Hematopoietic multipotent progenitor cell treated with erythropoietin and hydrocortisone succinate and interleukin-3 and kit ligand, for 4 days (in vitro differentiated cells): ENCODE data around the gene BSPH1.
"Not testable (repeated sequence)": the region's sequence is repeated elsewhere in the genome, so short reads cannot be mapped to it uniquely, and the experiment has no call there.

Experiments used
- DNase-seq: peaks from one replicate; pipeline ENCODE4 v3.0.0-alpha.2; 2015

The BSPH1 gene, protein sequence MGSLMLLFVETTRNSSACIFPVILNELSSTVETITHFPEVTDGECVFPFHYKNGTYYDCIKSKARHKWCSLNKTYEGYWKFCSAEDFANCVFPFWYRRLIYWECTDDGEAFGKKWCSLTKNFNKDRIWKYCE

GRCh38 chr19:47992070-47992469, at the start of gene BSPH1:
TSS of gene BSPH1 (minus strand) at chr19:47992170. CDS start at chr19:47992081, 89 bp downstream.
- DNase-seq: no peak

DNA sequence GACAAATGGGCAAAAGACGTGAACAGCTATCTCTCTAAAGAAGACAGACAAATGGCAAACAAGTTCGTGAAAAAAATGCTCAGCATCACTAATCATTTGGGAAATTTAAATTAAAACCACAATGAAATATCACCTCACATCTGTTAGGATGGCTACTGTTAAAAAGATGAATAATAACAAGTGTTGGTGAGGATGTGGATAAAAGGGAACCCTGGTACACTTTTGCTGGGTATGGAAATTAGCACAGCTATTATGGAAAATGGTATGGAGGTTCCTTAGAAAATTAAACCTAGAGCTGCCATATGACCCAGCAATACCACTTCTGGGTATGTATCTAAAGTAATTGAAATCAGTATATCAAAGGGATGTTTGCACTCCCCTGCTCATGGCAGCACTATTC, 44.8 kb upstream of the BSPH1 start:
- DNase-seq: no peak

GRCh38 chr19:48033604-48034003, 41.6 kb upstream of the BSPH1 start:
- no peak for DNase-seq

GRCh38 chr19:48030073-48030472, 38.1 kb upstream of the BSPH1 start:
- DNase-seq: no peak

DNA sequence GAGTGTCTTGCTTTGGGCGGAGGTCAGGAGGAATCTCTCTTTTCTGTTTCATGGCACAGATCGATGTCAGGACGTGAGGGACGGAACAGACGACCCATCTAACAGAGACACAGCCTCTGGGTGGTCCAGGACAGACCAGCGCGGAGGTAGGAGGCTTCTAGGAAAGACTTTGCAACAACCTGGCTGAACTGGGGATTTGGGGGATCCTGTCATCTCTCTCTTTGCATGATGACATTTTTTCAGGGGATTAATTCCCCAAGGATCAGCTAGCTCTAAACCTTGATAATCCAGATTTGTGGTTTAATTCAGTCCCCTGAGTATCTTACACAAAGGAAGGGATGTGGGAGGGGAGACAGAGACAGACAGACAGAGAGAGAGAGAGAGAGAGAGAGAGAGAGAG, 37.5 kb upstream of the BSPH1 start:
- DNase-seq: no peak

GRCh38 chr19:48025480-48025879, 33.5 kb upstream of the BSPH1 start:
- DNase-seq: no peak

DNA sequence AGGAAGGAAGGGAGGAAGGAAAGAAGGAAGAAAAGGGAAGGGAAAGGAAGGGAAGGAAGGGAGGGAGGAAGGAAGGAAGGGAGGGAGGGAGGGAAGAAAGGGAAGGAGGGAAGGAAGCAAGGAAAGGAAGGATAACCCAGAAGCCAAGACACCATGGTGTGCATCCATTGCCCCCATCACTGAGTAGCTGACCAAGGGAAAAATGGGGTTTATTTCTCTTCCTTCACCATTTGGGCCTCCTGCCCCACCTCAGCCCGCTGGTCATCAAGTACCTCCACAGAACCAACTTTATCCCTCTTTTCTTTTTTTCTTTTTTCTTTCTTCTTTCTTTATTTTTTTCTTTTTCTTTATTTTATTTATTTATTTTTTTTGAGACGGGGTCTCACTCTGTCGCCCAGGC, 31.5 kb upstream of the BSPH1 start:
- no peak for DNase-seq

GRCh38 chr19:48023011-48023410, 31.0 kb upstream of the BSPH1 start:
- DNase-seq: no peak

GRCh38 chr19:48020686-48021085, 28.7 kb upstream of the BSPH1 start:
- no peak for DNase-seq

GRCh38 chr19:48010932-48011758, 19.2 kb upstream of the BSPH1 start:
- no peak for DNase-seq

- peak; percentile 30 for DNase-seq
Observed at GRCh38 chr19:48006762-48007161, 14.8 kb upstream of the BSPH1 start.

- DNase-seq: no peak
Observed at GRCh38 chr19:48004236-48004635, 12.3 kb upstream of the BSPH1 start.

DNA sequence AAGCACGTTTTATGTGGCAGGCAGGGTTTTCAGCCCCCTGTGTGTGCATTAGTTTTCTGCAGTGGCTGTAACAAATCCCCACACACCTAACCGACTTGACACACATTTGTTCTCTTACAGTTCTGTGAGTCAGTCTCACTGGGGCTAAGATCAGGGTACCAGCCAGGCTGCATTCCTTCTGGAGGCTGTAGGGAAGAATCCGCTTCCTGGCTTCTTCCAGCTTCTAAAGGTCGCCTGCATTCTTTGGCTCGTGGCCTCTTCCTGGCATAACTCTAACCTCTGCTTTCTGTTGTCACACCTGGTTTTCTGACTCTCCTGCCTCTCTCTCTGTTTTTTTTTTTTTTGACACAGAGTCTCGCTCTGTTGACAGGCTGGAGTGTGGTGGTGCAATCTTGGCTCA, 8.9 kb upstream of the BSPH1 start:
- DNase-seq: no peak

GRCh38 chr19:47998800-47999199, 6.8 kb upstream of the BSPH1 start:
- DNase-seq: no peak

GRCh38 chr19:47996230-47996727, 4.3 kb upstream of the BSPH1 start:
- DNase-seq: no peak

DNA sequence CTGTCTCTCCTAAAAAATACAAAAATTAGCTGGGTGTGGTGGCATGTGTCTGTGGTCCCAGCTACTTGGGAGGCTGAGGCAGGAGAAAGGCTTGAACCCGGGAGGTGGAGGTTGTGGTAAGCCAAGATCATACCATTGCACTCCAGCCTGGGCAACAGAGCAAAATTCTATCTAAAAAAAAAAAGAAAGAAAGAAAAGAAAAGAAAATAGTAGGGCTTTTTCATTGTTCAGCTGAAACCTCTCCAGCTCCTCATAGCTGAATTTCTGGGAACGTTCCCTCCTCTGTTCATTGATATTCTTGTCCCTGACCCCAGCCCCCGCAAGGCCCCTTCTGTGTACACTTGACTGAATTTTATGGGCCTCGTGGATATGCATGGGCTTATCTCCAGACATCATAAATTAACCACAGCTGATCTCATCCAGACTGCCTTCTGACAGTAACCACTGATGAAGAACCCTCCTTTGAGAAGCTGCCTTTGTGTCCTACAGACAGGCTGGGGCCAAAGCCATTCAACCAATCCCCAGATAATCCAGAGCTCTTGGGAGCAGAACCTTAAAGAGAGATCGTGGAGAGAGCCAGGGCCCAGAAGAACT, 2.3 kb upstream of the BSPH1 start, which contains the start of gene ELSPBP1:
Gene ELSPBP1, plus strand, starts transcription at position 424 of the 594 bp plus-strand sequence. CDS start 14,036 bp downstream, outside the sequence.
- no peak for DNase-seq

GRCh38 chr19:47991191-47991808, 670 bp downstream of the BSPH1 start:
- peak; percentile 1 for DNase-seq

- no peak for DNase-seq
Observed at GRCh38 chr19:47973529-47973928, 18.4 kb downstream of the BSPH1 start.

- DNase-seq: not testable (repeated sequence)
Observed at GRCh38 chr19:47955936-47956335, 36.0 kb downstream of the BSPH1 start.

DNA sequence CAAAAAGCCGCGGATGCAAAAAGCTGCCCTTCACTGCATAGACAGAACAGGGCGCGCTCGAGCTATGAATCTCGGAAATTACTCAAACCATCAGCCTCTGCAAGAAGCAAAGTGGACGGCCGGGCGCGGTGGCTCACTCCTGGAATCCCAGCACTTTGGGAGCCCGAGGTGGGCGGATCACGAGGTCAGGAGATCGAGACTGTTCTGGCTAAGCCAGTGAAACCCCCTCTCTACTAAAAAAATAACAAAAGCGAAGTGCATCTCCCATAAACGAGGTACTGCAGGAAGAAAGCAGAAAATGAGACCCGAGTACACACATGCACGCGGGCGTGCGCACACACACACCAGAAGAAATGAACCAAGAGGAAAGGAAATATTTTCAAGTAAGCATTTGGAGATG, 39.8 kb downstream of the BSPH1 start:
- DNase-seq: not testable (repeated sequence)

DNA sequence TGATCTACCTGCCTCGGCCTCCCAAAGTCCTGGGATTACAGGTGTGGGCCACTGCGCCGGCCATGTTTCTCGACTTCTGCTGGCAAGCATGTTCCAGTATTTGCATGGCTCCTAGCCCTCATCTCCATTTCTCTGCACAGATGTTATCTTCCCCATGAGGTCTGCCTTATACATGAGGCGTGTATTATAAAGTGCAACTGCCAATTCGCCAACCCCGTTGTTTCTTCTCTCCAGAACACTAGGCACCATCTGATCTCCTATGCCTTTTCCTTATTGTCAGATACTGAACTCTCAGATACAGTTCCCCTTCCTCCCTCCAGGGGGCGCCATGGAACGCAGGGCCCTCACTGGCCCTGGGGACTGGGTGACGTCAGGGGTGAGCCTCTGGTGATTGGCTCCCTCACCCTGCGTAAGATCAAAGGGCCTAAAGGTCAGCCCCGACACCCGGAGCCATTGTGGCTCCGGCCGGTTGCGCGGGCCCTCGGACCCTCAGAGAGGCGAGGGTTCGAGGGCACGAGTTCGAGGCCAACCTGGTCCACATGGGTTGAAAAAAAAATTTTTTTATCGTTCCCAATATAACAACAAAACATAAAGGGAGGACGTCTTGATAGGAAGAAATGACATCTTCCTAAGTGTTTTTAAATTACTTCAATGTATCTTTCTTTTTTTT, 42.0 kb downstream of the BSPH1 start:
- not testable (repeated sequence) for DNase-seq

DNA sequence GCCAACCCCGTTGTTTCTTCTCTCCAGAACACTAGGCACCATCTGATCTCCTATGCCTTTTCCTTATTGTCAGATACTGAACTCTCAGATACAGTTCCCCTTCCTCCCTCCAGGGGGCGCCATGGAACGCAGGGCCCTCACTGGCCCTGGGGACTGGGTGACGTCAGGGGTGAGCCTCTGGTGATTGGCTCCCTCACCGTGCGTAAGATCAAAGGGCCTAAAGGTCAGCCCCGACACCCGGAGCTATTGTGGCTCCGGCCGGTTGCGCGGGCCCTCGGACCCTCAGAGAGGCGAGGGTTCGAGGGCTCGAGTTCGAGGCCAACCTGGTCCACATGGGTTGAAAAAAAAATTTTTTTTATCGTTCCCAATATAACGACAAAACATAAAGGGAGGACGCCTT, 63.4 kb downstream of the BSPH1 start:
- DNase-seq: not testable (repeated sequence)

- DNase-seq: not testable (repeated sequence)
Observed at GRCh38 chr19:47920107-47920506, 71.9 kb downstream of the BSPH1 start.
